Measurements from ENCODE around the gene NF2.
A peak's percentile ranks its signal among the peaks of the same experiment; 100 is the strongest.

The NF2 gene

GRCh38 chr22:29726106-29726505, 122.7 kb downstream of the NF2 start:
- DNase-seq, result no peak

GRCh38 chr22:29726512-29727130, 123.2 kb downstream of the NF2 start:
- DNase-seq, result no peak

- DNase-seq, result no peak
Observed at GRCh38 chr22:29727131-29727523, 123.7 kb downstream of the NF2 start.

GRCh38 chr22:29729161-29729560, 125.7 kb downstream of the NF2 start:
- no peak for DNase-seq

- no peak for DNase-seq
Observed at GRCh38 chr22:29731058-29731850, 127.8 kb downstream of the NF2 start.

DNA sequence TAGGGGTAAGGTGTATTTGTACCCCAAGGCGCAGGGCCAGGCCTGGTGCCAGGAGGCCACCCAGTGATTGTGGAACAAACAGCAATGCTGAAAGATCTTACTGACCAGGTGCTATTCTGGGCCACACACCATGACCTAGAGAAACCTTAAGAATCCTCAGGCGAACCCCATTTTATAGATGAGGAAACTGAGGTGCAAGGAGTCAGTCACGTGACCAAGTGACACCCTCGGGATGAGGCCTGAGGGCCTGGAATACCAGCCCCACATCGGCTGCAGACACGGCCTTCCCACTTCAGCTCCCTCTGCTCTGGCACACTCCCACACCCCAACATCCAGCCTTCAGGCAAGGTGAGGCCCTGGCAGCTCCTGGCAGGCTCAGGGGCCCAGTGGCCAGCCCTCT, 129.4 kb downstream of the NF2 start:
- no peak for DNase-seq

DNA sequence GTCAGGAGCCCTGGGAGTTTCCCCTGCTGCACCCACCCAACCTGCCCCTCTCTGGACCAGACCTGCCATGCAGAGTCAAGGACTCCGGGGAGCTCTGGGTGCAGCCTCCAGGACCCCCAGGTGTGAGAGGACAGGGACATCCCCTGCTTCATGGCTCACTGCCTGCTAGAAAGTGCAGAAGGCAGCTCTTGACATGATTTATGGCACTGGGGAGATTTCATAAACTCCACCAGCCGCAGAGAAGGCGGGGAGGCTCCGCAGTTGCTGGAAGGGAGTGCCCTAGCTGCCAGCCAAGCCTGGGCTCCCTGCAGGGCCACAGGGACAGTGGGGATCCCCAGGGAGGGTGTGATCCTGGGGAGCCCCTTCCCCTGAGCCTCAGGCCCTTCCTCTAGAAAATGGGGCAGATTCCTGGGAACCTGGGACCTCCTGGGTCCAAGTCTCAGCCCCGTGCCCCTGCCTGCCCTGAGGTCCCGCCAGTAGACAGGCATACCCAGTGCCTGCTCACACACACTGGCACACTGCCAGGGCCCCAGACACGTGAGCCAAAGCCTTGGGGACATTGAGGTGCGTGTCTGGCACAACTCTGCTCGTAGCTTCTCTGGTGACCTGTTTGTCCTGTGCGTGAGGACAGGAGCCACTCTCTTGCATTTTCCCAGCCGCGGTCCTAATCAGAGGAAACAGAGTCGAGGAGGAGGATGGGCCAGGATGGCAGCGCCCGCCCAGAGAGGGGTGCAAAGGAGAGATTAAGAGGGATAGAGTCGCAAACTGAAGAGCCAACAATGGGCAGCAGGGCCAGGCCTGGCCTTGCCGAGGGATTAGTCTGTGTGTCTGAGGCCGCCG, 130.1 kb downstream of the NF2 start:
- DNase-seq, result peak; percentile 65

- no peak for DNase-seq
Observed at GRCh38 chr22:29734406-29734805, 131.0 kb downstream of the NF2 start.

DNA sequence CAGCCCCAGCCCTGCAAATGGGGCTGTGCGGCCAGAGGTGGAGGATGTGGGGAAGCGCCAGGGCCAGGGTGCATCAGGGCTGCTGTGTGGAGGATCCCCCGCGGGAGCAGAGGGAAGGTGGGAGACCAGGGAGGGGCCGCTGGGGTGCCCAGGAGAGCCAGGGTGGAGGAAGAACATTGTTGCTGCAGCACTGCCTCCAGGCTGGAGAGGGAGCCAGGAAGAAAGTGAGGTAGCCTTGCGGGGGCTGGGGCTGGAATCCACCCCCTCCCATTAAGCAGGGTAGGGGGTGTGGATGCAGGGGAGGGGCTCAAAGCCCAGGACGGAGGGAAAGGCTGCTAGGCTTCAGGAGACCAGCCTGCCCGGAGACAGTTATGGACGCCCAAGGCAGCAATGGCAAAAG, 131.4 kb downstream of the NF2 start:
- DNase-seq, result no peak

GRCh38 chr22:29735416-29735815, 132.0 kb downstream of the NF2 start:
- no peak for DNase-seq

DNA sequence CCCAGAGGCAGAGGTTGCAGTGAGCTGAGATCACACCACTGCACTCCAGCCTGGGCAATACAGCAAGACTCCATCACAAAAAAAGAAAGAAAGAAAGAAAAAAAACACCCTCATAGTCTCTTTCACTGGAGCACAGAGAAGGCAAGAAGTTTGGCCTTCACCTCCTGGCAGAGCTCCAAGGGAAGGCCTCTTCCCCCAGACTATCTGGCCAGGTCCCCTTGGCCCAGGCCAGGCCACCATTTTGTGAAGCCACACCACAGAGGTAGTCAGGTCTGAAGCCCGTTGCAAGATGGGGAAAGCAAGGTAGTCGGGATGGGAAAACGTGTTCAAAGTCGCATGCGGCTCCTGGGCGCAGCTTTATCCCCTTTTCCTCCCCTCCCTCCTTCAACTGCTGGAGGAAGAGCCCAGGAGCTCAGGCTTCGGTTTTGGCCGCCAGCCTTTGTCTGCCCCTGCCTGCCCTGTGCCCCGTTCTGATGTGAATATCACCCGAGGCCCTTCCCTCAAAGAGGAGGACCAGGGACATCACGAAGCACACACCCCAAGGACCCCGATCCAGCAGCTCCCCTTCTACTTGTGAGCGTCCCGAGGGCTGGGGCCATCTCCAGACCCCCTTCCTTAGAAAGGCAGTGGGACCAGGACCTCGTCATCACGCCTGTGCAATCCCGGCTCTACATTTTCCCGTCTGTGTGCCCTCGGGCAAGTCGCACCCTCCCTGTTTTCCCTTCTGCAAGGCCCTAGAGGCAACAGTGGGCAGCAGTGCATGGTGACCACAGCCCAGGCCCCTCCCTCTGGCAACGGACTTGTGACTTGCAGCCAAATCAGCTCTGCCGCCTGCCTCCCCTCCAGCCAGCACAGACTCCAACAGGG, 134.1 kb downstream of the NF2 start:
- DNase-seq, result no peak

DNA sequence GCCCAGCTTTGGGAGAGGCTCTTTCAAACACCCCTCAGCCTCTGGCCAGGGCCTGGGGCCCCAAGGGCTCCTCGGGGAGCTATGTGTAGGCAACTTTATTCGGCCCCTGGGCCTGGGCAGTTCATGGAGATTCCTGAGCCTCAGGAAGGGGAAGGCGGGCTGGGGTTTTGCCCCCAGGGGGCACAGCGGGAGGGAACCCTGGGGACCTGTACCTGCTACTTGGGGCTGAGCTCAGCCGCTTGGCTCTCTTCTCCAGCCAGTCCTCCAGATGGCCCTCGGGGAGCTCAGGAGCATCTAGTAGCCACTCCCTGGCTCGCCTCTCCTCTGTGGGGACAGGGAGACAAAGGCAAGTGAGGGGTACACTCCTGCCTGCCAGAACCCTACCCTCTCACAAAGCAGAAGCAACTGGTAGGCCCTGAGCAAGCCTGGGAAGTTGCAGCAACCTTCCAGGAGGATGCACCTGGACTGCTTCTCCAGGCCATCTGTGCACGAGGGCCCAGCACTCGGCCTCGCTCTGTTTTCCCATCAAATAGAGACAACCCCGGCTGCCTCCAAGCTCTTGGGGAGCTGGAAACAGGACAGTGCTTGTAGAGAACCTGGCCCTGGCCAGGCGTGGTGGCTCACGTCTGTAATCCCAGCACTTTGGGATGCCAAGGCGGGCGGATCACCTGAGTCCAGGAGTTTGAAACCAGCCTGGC, 134.8 kb downstream of the NF2 start:
- DNase-seq, result no peak

GRCh38 chr22:29739346-29739875, 136.0 kb downstream of the NF2 start:
- no peak for DNase-seq

DNA sequence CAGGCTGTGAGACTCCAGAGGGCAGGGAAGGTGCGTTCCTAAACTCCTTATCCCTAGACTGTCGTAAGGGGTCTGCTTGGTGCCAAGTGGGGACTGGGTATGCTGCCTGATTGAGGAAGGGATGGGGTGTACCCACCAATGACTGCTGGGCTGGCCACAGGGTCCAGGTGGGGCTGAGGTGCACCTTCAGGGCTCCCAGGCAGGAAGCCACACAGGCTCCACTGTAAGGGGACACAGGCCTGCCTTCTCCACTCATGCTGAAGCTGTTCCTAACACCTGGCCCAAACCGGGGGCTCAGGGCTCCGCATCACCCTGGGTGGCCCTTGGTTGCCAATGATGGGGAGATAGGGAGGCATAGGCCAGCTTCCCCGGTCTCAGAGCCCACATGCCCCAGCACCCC, 136.8 kb downstream of the NF2 start:
- DNase-seq, result no peak

DNA sequence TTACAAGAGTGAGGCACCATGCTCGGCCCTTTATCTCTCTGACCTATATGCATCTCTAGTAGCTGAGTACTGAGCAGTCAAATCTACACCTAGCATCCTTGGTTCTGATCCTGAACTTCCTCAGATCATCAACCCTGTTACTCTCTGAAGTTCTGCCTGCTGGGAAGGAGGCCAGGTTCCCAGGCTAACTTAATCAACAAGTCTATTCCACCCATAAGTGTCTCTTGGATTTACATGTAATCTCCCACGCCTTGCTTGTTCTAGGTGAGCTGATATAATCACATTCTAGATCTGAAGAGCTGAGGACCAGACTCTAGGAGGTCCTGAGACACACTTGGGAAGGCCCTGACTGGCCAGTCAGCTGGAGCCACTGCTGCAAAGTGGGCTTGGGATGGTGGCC, 138.5 kb downstream of the NF2 start:
- no peak for DNase-seq

DNA sequence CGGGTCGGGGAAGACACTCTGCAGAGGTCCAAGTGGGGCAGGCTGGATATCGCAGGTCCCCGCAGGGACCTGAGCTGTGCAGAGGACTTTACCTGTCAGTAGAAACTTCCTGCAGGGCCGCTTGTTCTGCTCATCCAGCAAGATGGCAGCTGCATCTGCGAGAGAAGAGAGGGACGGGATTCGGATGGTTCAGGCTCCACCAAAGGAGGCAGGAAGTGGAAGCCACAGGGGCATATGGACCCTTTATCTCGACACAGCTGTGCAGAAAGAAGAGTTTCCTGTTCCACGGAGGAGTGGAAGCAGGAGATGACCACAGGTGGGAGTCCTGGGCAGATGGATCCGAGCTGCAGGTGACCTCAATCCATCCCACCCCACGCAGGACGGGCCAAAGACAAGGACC, 138.9 kb downstream of the NF2 start:
- no peak for DNase-seq

DNA sequence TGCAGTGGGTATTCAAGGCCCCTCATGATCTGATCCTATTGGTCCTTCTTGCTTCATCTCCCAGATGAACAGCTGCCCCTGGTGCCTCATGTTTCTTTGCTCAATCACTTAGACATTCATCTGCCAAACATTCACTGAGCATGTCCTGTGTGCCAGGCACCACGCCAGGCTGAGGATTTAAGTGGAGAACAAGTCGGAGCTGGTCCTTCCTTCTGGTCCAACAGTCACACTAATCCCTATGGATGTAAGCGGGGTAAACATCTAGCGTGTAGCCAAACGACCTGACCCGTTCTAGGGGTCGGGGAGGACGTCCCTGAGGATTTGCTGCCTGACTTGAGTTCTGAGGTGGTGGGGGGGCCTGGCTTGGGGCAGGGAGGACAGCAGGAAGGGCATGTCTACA, 141.5 kb downstream of the NF2 start:
- DNase-seq, result peak; percentile 97

DNA sequence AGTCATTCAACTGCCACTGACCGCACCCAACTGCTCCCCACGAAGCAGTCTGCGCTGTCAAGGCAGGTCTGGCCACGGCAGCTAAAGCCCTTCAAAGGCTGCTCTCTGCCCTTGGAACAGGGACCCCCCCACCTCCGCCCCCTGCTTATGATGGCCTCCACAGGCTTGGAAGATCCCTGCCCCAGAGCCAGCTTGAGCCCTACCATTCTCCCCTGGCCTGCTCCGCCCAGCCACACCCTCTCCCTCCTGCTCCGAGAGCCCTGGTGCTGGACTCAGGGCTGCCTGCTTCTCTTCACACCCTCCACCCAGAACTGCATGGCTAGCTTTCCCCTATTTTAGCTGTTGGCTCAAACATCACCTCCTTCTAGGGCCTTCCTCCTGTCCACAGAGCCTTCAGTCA, 144.4 kb downstream of the NF2 start:
- DNase-seq, result no peak

Data from NCI-H1694 (cell line).